Anterior cingulate cortex (tissue), 58 donors: Measurements from ENCODE around the gene ARAP3.
"Not testable (repeated sequence)": the region's sequence is repeated elsewhere in the genome, so short reads cannot be mapped to it uniquely, and the experiment has no call there.

ENCODE experiments used
- DNase-seq, 58 donors: peaks; one replicate each; lab custom pipeline; 2025; lab: John Stamatoyannopoulos, UW

ARAP3 gene, protein sequence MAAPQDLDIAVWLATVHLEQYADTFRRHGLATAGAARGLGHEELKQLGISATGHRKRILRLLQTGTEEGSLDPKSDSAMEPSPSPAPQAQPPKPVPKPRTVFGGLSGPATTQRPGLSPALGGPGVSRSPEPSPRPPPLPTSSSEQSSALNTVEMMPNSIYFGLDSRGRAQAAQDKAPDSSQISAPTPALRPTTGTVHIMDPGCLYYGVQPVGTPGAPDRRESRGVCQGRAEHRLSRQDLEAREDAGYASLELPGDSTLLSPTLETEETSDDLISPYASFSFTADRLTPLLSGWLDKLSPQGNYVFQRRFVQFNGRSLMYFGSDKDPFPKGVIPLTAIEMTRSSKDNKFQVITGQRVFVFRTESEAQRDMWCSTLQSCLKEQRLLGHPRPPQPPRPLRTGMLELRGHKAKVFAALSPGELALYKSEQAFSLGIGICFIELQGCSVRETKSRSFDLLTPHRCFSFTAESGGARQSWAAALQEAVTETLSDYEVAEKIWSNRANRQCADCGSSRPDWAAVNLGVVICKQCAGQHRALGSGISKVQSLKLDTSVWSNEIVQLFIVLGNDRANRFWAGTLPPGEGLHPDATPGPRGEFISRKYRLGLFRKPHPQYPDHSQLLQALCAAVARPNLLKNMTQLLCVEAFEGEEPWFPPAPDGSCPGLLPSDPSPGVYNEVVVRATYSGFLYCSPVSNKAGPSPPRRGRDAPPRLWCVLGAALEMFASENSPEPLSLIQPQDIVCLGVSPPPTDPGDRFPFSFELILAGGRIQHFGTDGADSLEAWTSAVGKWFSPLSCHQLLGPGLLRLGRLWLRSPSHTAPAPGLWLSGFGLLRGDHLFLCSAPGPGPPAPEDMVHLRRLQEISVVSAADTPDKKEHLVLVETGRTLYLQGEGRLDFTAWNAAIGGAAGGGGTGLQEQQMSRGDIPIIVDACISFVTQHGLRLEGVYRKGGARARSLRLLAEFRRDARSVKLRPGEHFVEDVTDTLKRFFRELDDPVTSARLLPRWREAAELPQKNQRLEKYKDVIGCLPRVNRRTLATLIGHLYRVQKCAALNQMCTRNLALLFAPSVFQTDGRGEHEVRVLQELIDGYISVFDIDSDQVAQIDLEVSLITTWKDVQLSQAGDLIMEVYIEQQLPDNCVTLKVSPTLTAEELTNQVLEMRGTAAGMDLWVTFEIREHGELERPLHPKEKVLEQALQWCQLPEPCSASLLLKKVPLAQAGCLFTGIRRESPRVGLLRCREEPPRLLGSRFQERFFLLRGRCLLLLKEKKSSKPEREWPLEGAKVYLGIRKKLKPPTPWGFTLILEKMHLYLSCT (N-terminal part only)

DNA sequence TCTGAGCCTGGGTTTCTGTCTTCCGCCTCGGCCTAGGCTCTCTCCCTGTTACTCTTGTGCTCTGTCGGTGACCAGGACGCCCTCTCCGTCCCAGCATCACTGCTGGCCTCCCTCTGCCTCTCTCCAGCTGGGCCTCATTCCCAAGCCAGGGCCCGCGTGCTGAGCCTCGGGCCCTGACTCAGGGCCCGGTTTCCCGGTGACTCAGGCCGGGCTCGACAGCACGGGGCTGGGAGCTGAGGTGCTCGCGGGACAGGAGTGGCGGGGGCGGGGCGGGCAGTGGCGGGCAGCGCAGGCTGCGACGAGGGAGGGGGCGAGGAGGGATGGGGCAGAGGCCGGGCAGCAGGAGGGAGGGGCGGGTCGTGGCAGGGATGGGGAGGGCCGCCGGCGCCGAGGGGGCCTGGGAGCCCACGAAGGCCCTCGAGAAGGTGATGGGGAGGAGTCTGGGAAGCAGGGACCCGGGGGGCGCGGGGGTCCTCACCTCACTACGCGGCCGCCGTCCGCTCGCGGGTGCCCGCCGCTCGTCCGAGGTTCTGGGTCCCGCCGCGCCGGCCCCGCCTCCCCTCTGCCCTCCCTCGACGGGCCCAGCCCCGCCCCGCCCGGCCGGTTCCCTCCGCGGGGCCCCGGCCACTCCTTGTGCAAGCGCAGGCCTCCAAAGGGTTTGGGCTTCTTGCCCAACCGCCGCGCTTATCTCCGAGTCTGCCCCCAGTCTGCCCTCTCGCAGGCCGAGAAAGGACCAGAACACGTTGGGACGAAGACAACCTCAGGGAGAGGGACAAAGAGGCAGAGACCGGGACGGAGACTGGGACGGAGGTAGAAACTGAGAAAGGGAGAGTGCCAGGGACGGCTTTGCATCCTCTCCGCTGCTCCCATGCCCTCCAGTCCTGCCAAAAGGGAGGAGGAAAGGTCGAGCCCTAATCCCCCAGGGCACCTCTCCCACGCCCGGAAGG, at the start of gene ARAP3:
TSS of gene ARAP3 (minus strand) at position 536 of the 947 bp plus-strand sequence. CDS start 1,744 bp downstream, outside the sequence.
- DNase-seq = peak in 7 of 58 donors; percentile 6 to 59 (median 20)

DNA sequence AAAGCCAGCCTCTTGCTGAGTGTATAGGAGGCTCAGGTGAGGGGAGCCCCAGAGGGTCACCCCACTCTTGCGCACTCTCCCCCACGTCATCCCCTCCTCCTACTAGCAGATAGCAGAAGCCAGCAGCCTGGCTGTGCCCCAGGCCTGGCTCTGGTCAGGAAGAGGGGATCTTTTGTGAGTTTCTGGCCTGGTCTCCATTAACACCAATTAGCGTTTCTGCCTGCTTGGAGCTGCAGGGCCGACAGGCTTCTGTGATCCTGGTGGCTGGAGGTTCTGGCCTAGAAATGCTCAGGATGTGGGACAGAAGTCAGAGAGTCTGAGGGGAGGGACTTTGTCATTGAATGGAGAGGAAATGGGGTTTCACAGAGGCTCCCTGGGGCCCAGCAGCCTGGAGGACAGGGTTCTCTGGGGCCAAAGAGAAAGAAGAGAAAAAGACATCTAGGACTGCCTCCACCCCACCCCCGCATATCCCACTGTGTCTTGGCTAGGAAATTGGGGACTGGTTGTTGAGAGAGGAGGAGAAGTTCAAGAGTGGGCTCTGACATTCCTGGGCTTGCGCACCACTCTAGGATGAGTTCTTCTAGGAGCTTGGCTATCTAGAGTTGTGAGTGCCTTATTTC, 47.5 kb upstream of the ARAP3 start:
- peak in 44 of 58 donors; percentile 13 to 88 (median 46) for DNase-seq

DNA sequence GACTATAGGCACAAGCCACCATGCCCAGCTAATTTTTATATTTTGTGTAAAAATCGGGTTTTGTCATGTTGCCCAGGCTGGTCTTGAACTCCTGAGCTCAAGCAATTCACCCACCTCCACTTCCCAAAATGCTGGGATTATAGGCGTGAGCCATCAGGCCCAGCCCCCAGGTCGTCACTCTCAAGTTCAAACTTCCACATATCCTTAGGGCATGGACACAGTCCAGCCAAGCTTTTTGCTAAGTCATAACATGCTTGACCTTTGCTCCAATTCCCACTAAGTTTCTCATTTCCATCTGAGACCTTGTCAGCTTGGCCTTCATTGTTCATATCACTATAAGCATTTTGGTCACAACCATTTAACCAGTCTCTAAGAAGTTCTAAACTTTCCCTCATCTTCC, 43.9 kb upstream of the ARAP3 start:
- DNase-seq = no peak

- not testable (repeated sequence) for DNase-seq
Observed at GRCh38 chr5:141725174-141725573, 43.1 kb upstream of the ARAP3 start.

DNA sequence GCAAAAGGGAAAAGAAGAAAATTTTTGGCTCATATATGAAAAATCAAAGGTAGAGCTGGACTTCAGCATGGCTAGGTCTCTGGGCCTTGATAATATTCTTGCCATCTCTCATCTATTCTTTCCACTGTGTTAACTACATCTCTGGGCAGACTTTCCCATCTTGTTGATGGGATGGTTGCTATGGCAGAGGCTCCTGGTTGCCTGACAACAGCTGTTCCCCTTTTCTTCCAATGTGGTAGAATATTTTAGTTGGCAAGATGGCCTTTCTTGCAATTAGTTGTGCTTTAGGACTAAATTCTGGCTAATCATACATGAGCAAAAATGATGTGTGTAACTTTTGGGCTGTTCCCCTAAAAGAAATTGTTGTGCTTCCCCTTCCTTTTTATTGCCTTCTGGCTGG, 40.2 kb upstream of the ARAP3 start:
- peak in 3 of 58 donors; percentile 12 to 25 (median 15) for DNase-seq

DNA sequence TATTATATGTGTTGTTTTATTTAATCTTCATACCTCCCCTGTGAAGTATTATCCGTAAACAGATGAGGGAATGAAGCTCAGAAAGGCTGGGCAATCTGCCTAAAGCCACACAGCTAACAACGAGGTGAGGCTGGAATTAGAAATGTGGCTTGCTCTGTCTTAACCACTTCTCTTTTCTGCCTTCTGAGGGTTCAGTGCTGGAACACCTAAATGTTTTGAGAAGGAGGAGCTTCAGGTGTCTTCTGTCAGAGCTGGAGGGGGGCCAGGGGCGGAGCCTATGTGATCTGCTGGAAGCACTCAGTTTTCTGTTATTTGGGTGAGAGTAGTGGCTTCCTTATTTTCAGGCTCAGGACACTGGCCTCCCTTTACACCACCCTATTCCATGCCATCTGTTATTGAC, 35.0 kb upstream of the ARAP3 start:
- no peak for DNase-seq

GRCh38 chr5:141716468-141716867, 34.4 kb upstream of the ARAP3 start:
- no peak for DNase-seq

DNA sequence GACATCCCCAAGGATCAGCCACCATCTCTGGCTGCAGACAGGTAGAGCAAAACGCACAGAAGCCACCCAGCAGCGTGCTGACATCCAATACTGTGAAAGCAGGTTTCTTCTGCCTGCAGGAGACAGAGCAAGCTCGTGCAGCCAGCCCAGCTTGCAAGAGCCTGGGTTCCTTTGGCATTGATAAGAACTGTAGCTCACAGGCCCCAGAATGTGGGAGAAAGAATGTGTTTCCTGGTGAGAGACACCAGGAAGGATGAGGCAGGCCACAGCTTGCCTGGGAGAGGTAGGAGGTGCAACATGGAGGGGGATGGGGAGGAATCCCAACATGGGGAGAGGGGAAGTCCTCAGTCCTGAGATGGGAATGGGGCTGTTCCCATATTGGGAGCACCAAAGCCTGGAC, 34.0 kb upstream of the ARAP3 start:
- DNase-seq = peak in 6 of 58 donors; percentile 10 to 51 (median 16)

GRCh38 chr5:141715346-141715905, 33.4 kb upstream of the ARAP3 start:
- no peak for DNase-seq

DNA sequence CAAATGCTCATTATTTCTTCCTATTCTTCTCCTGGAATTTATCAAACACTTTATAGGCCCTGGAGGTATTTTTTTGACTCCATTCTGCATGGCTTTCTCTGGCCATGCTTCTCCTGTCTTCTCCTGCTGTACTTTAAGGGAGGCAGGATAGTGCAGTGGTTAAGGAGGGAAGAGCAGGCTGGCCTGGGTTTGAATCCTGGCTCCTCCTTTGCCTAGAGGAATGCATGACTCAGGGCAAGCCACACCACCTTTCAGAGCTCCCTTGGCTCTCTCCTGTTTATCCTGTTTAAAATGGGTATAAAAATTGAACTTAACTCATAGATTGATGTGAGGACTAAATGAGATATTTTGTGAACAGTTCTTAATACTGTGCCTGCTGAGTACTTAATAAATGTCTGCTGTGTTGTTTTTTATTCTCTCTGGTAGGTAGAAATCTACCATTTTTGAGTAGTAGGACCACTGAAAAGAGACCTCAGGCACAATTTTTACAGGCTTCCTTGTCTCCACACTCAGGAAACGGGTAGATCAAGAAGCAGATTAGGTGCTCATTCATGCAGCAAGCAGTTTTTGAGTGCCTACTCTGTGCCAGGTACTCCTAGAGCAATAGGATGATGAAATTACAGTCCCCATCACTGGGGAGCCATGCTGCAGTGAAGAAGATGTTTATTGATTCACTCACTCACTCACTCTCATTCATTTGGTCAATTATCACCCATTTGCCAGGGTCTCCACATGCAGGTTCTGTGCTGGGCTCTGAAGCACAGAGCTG, 32.7 kb upstream of the ARAP3 start:
- DNase-seq = no peak

- no peak for DNase-seq
Observed at GRCh38 chr5:141713616-141714309, 31.7 kb upstream of the ARAP3 start.

- no peak for DNase-seq
Observed at GRCh38 chr5:141711687-141712086, 29.7 kb upstream of the ARAP3 start.

DNA sequence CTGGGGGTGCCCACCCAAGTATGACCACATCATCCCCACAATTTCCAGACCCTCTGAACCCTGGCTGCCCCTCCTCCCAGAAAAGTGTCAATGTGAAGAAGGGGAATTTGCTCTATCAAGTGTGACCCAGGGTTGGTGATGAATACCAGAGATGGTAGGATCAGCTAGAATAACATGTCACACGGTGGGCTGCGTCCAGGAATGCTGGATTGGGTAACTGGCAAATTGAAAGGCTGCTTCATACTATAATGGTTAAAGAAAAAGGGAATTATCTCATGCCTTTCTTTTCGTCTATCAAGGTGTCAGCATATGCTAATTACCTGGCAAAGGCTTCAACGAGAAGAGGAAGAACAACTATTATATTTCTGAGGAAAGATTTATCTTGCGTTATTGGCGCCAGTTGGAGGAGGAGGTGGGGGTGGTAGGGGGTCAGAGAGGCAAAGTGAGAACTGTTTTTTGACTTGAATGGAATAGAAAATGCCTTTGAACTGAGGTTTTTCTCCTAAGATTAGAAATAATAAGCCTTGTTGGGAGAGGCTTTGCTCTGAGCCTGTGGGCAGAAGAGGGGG, 27.8 kb upstream of the ARAP3 start:
- no peak for DNase-seq

- no peak for DNase-seq
Observed at GRCh38 chr5:141708016-141708415, 26.0 kb upstream of the ARAP3 start.

DNA sequence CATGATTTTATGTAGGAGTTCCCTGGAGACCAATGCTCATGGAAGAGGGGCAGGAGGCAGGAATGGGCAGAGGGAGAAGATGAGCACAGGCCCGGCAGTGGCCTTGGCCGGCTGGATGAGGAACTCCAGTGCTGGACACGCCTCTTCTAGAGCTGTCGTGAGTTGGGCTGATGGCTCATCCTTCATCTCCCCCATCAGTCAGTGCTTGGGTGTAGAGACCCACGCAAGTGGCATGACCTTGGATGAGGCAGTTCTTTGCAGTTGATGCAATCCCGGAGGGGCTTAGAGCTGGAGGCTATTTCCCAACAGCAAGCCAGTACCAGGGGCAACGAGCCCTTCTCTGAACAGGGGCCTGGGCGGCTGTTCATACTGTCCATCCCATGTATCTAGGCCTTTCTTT, 25.5 kb upstream of the ARAP3 start:
- no peak for DNase-seq

- DNase-seq = no peak
Observed at GRCh38 chr5:141706121-141706520, 24.1 kb upstream of the ARAP3 start.

- no peak for DNase-seq
Observed at GRCh38 chr5:141705469-141705868, 23.4 kb upstream of the ARAP3 start.
